GM19324 (cell line): ENCODE measurements around the gene SLC2A13.
"Not testable (repeated sequence)": the region's sequence is repeated elsewhere in the genome, so short reads cannot be mapped to it uniquely, and the experiment has no call there.

ENCODE experiments used
- ATAC-seq: cut with Tn5 transposase; IDR thresholded peaks from one replicate; pipeline ENCODE4 v1.9.1; 2021; ENCODE audit warnings: mild to moderate bottlenecking, moderate library complexity; ENCODE audit not compliant: unreplicated experiment, low FRiP score

SLC2A13 gene

GRCh38 chr12:39935839-39936238 is 170.0 kb downstream of the SLC2A13 start:
- ATAC-seq, result no peak

GRCh38 chr12:39935275-39935674 is 170.6 kb downstream of the SLC2A13 start:
- ATAC-seq, result no peak

- ATAC-seq, result no peak
Measured at GRCh38 chr12:39931857-39932256, 174.0 kb downstream of the SLC2A13 start.

GRCh38 chr12:39931231-39931630 is 174.7 kb downstream of the SLC2A13 start:
- ATAC-seq, result no peak

- ATAC-seq, result no peak
Measured at GRCh38 chr12:39930101-39930500, 175.8 kb downstream of the SLC2A13 start.

GRCh38 chr12:39928181-39928899 is 177.5 kb downstream of the SLC2A13 start:
- ATAC-seq, result no peak

GRCh38 chr12:39923364-39923763 is 182.5 kb downstream of the SLC2A13 start:
- ATAC-seq, result no peak

- not testable (repeated sequence) for ATAC-seq
Measured at GRCh38 chr12:39922598-39922997, 183.3 kb downstream of the SLC2A13 start.

GRCh38 chr12:39920647-39921046 is 185.2 kb downstream of the SLC2A13 start:
- ATAC-seq, result no peak

GRCh38 chr12:39920222-39920621 is 185.7 kb downstream of the SLC2A13 start:
- no peak for ATAC-seq

GRCh38 chr12:39919790-39920189 is 186.1 kb downstream of the SLC2A13 start:
- ATAC-seq, result no peak

- ATAC-seq, result no peak
Measured at GRCh38 chr12:39915249-39915648, 190.6 kb downstream of the SLC2A13 start.

GRCh38 chr12:39912211-39912980 is 193.5 kb downstream of the SLC2A13 start:
- no peak for ATAC-seq

GRCh38 chr12:39906237-39906636 is 199.6 kb downstream of the SLC2A13 start:
- ATAC-seq, result no peak

GRCh38 chr12:39905152-39905551 is 200.7 kb downstream of the SLC2A13 start:
- ATAC-seq, result no peak

GRCh38 chr12:39902821-39903220 is 203.1 kb downstream of the SLC2A13 start:
- no peak for ATAC-seq

GRCh38 chr12:39897315-39897714 is 208.6 kb downstream of the SLC2A13 start:
- ATAC-seq, result no peak

- ATAC-seq, result not testable (repeated sequence)
Measured at GRCh38 chr12:39893388-39893787, 212.5 kb downstream of the SLC2A13 start.

- no peak for ATAC-seq
Measured at GRCh38 chr12:39892146-39892545, 213.7 kb downstream of the SLC2A13 start.

GRCh38 chr12:39887856-39888255 is 218.0 kb downstream of the SLC2A13 start:
- no peak for ATAC-seq

GRCh38 chr12:39886106-39886505 is 219.8 kb downstream of the SLC2A13 start:
- no peak for ATAC-seq

GRCh38 chr12:39884616-39885125 is 221.2 kb downstream of the SLC2A13 start:
- no peak for ATAC-seq
